ENCODE data around the gene MICU2. TPM values are rescaled to one million over a fixed set of nuclear protein-coding genes. Genes with fewer than 3 reads are reported as not detected.

MICU2 gene, protein sequence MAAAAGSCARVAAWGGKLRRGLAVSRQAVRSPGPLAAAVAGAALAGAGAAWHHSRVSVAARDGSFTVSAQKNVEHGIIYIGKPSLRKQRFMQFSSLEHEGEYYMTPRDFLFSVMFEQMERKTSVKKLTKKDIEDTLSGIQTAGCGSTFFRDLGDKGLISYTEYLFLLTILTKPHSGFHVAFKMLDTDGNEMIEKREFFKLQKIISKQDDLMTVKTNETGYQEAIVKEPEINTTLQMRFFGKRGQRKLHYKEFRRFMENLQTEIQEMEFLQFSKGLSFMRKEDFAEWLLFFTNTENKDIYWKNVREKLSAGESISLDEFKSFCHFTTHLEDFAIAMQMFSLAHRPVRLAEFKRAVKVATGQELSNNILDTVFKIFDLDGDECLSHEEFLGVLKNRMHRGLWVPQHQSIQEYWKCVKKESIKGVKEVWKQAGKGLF
- total RNA-seq (2014; rRNA removed; shearing (Covaris generic)): 71.9 and 113 TPM in 2 replicates
- 43.6 and 45.1 TPM in 2 replicates for polyA plus RNA-seq (2015; cell fraction: cytosol; rRNA removed)
- polyA plus RNA-seq (2015; cell fraction: nucleus; rRNA removed): 51.2 and 52.3 TPM in 2 replicates

DNA sequence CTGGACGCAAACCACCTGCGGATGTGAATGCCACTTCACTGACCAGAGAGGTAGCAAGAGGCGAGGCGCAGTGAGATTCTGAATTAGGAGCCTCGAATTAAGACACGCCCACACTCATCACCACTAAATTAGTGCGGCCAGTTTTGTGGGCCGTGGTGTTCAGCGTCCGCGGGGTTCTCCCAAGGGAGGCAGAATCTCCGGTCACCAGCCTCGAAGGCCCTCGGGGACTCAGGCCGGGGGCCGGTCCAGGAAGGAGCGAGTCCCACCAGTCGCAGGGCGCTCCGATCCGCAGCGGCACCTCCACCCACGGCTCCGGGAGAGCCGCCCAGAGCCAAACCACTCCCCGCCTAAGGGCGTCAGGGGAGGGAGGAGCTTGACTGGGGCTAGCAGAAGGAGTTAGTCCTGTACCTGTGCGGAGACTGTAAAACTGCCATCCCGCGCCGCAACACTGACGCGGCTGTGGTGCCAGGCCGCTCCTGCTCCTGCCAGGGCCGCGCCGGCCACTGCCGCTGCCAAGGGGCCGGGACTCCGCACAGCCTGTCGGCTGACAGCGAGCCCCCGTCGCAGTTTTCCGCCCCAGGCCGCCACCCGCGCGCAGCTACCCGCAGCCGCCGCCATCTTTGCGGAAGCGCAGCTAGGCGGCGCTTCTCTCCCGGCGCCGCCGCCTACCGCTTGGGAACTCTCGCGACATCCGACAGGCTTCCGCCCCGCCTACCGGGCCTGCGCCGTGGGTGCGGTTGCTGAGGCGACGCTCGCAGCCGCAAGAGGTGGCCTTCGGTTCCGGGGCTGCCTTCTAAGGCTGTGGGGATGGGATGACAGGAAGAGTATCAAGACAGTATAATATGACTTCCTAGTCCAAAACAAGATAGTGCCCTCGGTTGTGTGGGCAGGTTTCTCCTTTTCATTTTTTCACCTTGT lies at the start of gene MICU2:
Gene MICU2, minus strand, starts transcription at position 640 of the 918 bp plus-strand sequence. Its CDS starts 22 bp downstream, at position 618.
- DNase-seq (ENCODE audit: low read depth): peak; percentile 91

DNA sequence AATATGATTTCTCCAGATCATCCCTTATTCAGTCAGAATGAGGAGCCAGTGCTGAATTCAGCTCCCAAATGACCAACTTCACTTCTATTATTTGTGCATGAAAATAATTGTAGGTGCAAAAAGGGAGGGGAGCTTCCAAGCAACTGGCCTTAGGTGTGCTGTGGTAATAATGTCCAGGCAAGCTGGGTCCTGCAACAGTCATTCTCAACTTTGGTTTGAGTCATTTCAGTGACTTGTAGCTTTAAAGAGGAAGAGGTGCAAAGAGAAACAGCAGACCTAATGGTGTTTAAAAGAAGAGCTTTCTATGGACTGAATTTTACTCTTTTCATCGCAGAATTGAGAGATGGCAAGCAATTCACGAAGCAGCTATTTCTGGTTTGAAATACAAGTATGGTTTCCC lies 37.7 kb upstream of the MICU2 start:
- no peak for DNase-seq (ENCODE audit: low read depth)

DNA sequence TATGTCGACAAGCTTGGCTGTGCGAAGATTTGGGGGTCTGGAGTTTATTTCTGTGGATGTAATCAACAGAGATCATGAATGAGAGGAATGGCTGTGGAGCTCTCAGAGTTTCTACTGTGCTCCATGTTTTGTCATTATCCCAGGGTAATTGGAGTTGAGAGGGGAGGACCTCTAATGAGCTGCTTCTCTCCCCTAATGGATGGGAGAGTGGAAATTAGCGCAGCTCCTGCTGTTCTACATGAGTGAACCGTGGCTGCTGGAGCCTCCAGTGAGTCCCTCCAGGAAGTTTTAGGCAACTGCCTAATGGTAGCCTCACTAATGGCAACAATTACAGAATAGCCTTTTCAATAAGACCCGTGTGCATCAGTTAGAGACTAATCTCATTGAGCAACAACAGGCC lies 35.6 kb upstream of the MICU2 start:
- no peak for DNase-seq (ENCODE audit: low read depth)

DNA sequence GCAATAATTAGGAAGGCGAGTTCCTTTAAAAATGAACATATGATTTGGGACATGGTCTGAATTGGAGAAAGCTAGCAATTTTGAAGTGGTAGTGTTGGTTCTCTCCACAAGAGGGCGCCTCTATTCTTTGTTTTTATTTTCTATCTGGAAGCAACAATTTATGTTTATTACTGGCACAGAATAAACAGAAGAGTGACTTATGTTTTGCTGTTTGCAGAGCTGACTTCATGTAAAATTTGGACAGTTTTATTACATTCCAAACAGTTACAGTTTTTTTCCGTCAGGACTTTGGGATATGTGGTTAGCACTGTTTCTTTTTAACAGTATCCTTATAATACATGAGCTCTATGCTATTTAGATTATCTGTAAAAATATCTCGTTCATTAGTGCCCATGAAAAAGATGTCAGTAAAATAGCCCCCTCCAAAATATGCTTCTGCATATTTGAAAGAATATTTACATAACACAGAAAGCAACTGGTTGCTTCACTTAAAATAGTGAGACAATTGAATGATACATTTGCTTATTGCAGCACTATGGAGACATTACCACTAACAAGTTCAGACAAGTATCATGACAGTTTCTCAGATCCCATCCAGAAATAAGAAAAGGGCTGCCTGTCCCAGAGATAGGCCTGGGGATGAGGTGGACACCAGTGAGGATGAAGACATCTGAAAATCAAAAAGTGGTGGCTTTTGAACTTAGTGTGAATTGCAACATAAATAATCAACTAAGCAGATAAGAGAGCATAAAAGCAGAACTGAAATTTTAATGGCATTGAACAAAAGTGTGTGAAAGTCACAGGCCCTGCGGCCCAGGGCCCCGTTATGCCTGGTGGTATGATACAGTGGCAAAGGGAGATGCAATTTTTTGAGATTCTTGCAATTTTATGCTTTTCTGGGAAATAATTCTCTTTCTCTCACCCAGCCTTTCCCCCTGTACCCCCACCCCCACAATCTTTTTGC lies 34.6 kb upstream of the MICU2 start:
- peak; percentile 24 for DNase-seq (ENCODE audit: low read depth)

DNA sequence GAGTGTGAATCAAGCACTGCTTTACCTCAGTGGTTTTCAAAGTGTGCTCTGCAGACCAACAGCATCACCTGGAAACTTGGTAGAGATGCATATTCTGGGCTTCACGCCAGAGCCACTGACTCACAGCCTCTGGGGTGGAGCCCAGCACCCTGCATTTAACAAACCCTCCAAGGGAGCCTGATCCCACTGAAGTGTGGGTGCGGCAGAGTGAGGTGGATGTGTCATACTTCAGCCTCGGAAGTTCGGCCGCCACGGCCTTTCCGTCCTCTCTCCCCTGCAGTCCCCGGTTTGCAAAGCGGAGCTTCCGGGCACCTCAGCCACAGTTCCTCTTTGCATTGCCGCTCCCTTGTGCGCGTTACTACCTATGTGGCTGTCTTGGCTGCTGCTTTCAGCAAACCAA lies 33.3 kb upstream of the MICU2 start:
- DNase-seq (ENCODE audit: low read depth): peak; percentile 97

DNA sequence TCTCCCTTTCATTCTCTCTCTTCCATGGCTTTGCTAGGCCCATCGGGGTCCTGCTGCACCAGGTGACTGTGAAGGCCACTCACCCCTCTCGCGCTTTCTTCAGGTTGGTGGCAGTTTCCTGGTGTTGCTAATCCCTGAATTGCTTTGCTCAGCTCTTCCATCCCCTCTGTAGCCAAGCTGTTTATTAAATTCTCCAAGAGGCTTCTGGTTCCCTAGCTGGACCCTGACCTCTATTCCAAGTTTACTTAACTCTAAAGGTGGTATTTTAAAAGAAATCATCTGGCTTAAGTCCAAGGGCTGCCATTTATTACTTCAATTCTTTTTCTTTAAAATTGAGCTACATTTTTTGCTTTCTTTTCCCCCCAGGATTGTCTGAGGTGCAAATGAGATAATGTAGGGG lies 32.7 kb upstream of the MICU2 start:
- DNase-seq (ENCODE audit: low read depth): no peak

DNA sequence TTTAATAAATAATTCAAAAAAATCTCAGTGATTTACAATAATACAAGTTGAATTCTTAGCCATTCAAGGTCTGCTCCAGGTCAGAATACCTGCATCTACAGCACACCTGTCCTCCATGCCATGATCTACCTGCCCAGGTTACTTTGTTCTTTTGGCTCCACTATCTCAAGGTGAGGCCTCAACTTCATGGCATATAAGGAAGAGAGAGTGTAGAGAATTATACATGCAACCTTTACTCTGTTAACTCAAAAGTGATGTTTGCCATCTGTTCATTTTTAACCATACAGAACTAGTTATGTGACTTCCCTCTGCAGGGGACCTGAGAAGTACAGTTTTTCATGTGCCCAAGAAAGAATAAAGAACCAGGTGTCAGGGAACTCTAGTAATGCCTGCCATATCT lies 28.2 kb upstream of the MICU2 start:
- no peak for DNase-seq (ENCODE audit: low read depth)

DNA sequence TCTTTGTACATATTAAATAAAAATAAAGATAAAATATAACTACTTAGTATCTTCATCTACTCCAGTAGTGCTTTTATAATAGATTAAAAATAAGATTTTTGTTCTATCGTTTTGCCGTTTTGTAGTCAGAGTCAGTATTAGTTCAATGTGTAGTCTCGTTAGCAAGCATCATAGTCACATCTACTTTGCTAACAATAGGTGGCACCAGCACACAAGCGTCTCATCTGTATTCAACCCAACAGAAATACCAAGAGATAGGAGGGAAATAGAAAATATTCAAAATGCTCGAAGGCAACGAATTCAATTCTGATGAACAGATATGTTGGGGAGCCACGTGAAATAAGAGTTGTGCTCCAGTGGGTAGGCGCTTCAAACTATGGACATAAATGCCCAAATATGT lies 21.4 kb upstream of the MICU2 start:
- DNase-seq (ENCODE audit: low read depth): peak; percentile 64

DNA sequence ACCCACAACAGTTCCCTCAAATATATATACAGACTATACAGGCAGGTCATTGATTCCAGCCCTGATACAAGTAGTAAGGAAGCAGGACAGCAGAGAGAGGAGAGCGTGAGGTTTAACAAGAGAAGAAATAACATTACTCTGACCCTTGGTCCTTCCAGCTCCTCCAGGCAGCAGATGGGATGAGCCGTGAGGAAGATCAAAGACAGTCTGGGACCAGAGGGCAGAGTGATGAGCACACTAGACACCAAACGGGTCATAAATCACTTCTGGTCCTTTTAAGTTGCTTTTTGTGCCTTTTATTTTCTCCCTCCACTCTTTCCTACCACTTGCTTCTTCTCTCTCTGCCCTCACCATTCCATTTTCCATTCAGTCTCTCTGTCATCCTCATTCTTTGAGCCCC lies 16.9 kb upstream of the MICU2 start:
- DNase-seq (ENCODE audit: low read depth): no peak

DNA sequence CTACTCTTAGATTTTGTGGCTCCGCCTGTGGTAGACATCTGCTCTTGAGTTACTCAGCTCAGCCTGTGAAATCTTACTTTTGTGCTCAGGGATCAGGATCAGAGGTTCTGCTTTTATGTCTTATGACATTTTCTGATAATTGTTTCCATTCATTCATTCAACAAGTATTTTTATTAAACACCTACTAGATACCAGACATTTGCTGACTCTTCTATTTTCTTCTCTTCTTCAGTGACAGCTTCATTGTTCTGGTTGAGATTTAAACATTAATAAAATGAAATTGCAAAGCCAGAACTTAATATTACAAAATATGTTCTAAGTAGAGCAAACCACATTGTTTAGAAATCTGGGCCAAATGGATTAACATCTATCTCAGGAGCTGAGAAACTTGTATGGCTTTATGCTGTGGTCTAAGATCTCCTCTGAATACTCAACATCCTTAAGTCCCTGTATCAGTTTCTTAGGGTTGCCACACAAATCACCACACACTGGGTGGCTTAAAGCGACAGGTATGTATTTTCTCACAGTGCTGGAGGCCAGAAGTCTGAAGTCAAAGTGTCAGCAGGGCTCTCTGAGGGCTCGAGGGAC lies 15.8 kb upstream of the MICU2 start:
- DNase-seq (ENCODE audit: low read depth): no peak

DNA sequence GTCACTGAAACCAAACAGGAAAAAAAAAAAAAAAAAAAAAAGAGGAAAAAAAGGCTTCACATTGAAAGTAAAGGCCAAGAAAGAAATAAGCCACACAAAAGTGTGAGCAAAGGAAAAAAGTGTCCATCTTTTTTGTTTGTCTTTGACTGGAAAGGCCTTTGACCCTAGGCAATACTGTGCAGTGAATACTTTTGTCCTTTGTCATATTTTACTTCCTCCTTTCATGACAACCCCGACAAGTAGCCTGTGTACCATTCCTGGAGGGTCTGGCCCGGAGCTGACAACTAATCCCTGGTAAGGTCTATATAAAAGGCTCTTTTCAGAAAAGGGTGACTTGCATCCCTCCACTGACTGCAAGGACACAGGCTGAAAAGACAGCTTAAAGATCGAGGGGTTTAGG lies 12.9 kb upstream of the MICU2 start:
- peak; percentile 39 for DNase-seq (ENCODE audit: low read depth)

DNA sequence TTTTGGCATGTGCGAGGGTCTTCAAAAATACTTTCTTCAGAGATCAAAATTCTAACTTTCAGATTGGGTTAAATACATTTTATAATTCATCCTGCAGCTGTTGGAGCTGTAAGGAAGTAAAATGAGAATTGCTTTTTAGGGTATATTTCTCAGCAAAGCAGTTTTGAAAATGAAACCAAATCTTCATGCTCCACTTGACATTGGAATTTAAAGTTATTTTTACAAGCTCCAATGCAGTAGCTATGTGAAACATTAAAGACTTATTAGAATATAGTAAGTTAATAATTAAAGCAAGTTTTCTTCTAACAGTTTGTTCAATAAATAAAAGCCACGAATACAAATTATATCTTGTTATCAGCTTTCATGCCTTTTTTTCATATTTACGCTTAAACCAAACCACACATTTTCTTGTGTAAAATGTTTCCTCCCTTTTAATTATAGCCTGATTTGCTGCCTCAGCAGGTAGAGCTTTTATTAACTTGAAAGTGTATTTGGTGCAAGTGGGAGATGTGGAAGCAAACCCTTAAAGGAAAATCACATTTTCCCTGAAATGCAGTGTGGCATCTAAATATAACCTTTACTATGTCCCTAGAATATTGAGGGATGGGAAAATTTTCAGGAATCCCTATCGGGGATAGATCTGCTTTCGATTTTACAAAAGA lies 12.4 kb upstream of the MICU2 start:
- no peak for DNase-seq (ENCODE audit: low read depth)

DNA sequence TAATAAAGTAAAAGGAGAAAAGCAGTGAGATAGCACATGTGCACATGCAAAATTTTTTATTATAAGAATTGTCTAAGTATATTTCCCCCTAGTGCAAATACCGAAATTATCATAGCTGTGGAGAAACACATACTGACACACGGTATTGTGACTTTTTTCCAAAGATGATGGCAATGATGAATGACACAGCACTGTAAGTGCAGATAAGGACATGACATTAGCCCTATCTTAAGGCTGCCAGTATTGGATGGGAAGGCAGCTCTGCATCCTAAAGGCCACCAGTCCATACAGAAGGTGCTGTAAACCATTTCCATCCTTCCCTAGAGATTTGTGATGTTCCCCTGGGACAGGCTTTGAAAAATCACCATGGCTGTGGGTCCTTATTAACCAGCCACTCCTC lies 11.5 kb upstream of the MICU2 start:
- DNase-seq (ENCODE audit: low read depth): no peak

DNA sequence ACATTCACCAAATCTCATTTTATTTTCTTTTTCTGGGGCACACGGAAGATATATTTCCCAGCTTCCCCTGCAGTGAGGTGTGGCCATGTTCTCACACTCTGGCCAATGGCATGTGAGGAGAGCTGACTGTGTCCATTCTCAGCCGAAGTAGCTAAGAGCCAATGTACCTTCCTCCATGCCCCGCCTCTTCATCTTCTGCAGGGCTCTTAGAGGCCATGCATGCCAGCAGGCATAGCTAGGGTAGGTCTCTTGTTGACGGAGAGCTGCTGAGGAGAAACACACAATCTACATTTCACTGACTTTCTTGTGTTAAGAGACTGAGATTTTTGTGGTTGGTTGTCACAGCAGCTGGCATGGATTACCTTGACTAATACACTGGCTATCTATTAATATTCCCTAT lies 9.8 kb upstream of the MICU2 start:
- DNase-seq (ENCODE audit: low read depth): no peak

DNA sequence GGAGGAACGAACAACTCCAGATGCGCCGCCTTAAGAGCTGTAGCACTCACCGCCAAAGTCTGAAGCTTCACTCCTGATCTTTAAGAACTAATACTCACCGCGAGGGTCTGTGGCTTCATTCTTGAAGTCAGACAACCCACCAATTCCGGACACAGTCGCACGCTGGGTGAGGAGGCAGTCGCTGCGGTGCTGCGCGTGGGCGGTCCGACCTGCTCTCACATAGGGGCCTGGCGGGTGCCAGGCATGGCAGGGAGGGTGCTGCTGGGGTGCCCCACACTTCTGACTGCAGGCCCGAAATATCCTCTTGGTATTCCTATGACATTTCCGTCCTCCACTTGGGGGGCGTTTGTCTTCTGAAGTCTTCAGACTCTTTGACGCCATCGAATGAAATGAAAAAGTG lies 7.4 kb upstream of the MICU2 start:
- no peak for DNase-seq (ENCODE audit: low read depth)

DNA sequence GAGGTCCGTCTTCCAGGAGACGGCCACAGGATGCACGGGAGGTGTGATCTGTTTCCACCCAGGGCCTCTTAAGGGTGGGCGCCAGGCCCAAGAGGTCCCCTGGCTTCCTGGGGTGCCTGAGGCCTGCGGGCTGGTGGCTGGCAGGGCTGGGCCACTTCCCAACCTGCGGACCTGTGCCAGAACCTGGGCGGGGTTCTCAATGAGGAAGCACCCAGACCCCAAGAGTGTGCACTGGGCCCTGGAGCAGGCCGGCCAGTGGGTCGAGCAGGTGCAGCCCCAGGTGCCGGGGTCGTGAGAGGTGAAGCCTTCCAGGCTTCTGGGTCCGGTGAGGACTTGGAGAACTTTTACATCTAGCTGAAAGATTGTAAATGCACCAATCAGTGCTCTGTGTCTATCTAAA lies 6.7 kb upstream of the MICU2 start:
- no peak for DNase-seq (ENCODE audit: low read depth)

DNA sequence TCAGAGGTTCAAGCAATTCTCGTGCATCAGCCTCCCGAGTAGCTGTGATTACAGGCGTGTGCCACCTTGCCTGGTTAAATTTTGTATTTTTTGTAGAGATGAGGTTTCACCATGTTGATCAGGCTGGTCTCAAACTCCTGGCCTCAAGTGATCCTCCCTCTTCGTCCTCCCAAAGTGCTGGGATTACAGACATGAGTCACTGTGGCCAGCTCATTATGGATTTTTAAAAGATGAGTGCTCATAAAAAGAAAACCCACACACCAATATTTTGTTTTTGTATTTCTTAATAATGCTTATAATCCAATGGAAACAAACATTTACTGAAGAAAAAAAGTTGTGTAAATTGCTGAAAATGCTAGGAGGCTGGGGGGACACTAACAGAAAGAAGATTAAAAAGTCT lies 5.0 kb upstream of the MICU2 start:
- DNase-seq (ENCODE audit: low read depth): peak; percentile 30

DNA sequence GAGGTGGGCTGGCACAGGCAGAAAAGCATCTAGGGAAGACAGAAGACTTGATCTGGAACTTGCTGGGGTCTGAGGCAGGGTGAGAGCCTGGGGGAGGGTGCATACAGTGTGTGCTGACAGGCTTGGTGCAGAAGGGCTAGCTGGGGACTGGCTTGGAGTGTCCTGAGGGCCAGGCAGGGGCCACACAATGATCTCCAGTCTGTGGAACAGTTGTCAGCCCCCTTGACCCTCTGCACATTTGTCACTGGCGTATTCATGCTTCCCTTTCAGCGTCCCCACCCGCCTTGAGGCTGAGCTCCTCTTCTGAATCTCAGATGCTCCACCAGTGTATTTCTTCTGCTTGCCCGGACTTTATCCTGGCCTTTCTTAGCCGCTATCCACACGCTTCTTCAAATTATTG lies 2.8 kb upstream of the MICU2 start:
- DNase-seq (ENCODE audit: low read depth): no peak

DNA sequence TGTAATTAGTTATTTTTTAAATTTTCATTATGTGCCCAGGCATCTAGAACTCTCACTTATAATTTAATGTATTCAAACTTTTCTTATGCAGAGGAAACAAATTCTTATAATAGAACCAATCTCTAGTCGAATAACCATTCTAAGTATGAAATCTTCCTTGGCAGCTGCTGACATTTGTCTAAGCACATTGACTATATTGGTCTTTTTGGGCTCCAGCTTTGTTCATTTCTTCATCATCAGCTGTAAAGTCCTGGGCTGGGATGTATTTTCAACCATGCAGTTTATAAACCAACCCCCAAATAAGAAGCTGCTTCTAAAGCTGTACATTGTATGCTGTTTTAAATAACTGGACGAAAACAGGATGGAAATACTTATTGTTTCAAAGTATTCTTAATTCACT lies 2.3 kb upstream of the MICU2 start:
- DNase-seq (ENCODE audit: low read depth): no peak

DNA sequence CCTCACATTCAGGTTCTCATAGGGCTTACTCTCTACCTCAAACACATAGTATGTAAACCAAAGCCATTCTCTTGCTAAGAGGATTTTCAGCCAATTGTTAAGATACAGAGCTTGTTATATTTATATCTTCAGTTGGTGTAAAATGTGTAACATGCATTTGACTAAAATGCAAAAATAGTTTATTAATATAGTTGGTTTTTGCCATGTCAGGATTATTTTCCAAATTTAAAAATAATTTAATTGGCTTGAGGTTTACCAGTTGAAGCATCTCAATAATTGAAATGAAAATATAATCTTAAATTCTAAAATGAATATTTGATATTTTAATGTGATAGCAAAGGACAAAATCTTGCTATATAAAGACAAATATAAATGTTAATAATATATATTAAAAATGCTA lies 7.2 kb downstream of the MICU2 start:
- DNase-seq (ENCODE audit: low read depth): no peak

Measured in HT1080 (cell line).